ENCODE results near the gene IKBIP. TPM values are rescaled to one million over a fixed set of nuclear protein-coding genes. Genes with fewer than 3 reads are reported as not detected.

Gene IKBIP
- total and polyA plus RNA-seq, 9 of the 15 experiments (the other 6 are each of a cell fraction or from before 2014, with no cell fraction given), result 3.3 to 19.5 (median 14.9) TPM

DNA sequence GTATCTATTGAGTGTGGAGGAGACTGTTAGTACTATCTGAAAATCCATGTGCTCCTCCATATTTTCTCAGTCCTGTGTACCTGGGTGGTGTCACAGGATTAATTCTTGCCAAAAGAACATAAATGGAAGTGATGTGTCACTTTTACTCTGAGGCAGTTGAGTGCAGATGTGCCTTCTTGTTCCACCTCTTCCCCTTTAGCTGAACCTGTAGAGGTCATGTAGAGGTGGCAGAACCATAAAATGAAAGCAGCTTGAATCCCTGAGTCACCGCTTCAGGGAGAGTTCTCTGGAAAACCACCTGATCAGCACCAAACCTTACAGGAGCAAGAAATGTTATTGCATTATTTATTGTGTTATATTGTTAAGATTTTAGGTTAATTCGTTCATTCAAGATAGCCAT lies 65.8 kb downstream of the IKBIP start (continued):
- no peak for TF ChIP-seq ZNF174 (CRISPR knock-in tag; IDR thresholded peaks at IDR 0.05)
- no peak for TF ChIP-seq WHSC1 (IDR thresholded peaks at IDR 0.05; ENCODE audit: low read length)
- TF ChIP-seq NUFIP1 (IDR thresholded peaks at IDR 0.05; ENCODE audit: partially characterized antibody), result no peak
- no peak for TF ChIP-seq TCF7 (IDR thresholded peaks at IDR 0.05; ENCODE audit: borderline replicate concordance)
- no peak for TF ChIP-seq ZNF780A (CRISPR knock-in tag; IDR thresholded peaks at IDR 0.05)
- TF ChIP-seq, protein P1, sequence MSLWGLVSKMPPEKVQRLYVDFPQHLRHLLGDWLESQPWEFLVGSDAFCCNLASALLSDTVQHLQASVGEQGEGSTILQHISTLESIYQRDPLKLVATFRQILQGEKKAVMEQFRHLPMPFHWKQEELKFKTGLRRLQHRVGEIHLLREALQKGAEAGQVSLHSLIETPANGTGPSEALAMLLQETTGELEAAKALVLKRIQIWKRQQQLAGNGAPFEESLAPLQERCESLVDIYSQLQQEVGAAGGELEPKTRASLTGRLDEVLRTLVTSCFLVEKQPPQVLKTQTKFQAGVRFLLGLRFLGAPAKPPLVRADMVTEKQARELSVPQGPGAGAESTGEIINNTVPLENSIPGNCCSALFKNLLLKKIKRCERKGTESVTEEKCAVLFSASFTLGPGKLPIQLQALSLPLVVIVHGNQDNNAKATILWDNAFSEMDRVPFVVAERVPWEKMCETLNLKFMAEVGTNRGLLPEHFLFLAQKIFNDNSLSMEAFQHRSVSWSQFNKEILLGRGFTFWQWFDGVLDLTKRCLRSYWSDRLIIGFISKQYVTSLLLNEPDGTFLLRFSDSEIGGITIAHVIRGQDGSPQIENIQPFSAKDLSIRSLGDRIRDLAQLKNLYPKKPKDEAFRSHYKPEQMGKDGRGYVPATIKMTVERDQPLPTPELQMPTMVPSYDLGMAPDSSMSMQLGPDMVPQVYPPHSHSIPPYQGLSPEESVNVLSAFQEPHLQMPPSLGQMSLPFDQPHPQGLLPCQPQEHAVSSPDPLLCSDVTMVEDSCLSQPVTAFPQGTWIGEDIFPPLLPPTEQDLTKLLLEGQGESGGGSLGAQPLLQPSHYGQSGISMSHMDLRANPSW (CRISPR knock-in tag; IDR thresholded peaks at IDR 0.05), result no peak
- TF ChIP-seq POLR3G (IDR thresholded peaks at IDR 0.05; ENCODE audit: extremely low read depth, insufficient read length, insufficient replicate concordance), result no peak
- no peak for TF ChIP-seq BRCA1 (IDR thresholded peaks at IDR 0.05)
- no peak for TF ChIP-seq BRCA1 (CRISPR knock-in tag; IDR thresholded peaks at IDR 0.05)
- TF ChIP-seq, protein P2, sequence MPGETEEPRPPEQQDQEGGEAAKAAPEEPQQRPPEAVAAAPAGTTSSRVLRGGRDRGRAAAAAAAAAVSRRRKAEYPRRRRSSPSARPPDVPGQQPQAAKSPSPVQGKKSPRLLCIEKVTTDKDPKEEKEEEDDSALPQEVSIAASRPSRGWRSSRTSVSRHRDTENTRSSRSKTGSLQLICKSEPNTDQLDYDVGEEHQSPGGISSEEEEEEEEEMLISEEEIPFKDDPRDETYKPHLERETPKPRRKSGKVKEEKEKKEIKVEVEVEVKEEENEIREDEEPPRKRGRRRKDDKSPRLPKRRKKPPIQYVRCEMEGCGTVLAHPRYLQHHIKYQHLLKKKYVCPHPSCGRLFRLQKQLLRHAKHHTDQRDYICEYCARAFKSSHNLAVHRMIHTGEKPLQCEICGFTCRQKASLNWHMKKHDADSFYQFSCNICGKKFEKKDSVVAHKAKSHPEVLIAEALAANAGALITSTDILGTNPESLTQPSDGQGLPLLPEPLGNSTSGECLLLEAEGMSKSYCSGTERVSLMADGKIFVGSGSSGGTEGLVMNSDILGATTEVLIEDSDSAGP (CRISPR knock-in tag; IDR thresholded peaks at IDR 0.05), result no peak
- TF ChIP-seq SMARCE1 (IDR thresholded peaks at IDR 0.05), result 0 out of 2 replicates have a peak, but pooled peaks have one; percentile 27
- TF ChIP-seq TGIF2 (CRISPR knock-in tag; IDR thresholded peaks at IDR 0.05), result no peak
- TF ChIP-seq, protein P3, sequence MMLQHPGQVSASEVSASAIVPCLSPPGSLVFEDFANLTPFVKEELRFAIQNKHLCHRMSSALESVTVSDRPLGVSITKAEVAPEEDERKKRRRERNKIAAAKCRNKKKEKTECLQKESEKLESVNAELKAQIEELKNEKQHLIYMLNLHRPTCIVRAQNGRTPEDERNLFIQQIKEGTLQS (IDR thresholded peaks at IDR 0.05), result 0 out of 2 replicates have a peak, but pooled peaks have one; percentile 23
- TF ChIP-seq, protein P3 (CRISPR knock-in tag; conservative IDR thresholded peaks at IDR 0.05), result no peak
- no peak for TF ChIP-seq ZSCAN32 (CRISPR knock-in tag; IDR thresholded peaks at IDR 0.05)
- TF ChIP-seq, protein P4, sequence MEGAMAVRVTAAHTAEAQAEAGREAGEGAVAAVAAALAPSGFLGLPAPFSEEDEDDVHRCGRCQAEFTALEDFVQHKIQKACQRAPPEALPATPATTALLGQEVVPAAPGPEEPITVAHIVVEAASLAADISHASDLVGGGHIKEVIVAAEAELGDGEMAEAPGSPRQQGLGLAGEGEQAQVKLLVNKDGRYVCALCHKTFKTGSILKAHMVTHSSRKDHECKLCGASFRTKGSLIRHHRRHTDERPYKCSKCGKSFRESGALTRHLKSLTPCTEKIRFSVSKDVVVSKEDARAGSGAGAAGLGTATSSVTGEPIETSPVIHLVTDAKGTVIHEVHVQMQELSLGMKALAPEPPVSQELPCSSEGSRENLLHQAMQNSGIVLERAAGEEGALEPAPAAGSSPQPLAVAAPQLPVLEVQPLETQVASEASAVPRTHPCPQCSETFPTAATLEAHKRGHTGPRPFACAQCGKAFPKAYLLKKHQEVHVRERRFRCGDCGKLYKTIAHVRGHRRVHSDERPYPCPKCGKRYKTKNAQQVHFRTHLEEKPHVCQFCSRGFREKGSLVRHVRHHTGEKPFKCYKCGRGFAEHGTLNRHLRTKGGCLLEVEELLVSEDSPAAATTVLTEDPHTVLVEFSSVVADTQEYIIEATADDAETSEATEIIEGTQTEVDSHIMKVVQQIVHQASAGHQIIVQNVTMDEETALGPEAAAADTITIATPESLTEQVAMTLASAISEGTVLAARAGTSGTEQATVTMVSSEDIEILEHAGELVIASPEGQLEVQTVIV (CRISPR knock-in tag; IDR thresholded peaks at IDR 0.05; ENCODE audit: borderline replicate concordance), result no peak
- TF ChIP-seq NRF1 (conservative IDR thresholded peaks at IDR 0.05 in 1 of 2, IDR thresholded peaks at IDR 0.05 in 1 of 2), result 0 out of 4 replicates have a peak, but pooled peaks of 1 of the 2 experiments have one; percentile 20
- no peak for TF ChIP-seq NFXL1 (CRISPR knock-in tag; IDR thresholded peaks at IDR 0.05)
- no peak for TF ChIP-seq HIVEP1 (CRISPR knock-in tag; IDR thresholded peaks at IDR 0.05)
- no peak for TF ChIP-seq BCL6 (CRISPR knock-in tag; IDR thresholded peaks at IDR 0.05)
- TF ChIP-seq ZFX (CRISPR knock-in tag; IDR thresholded peaks at IDR 0.05), result no peak
- TF ChIP-seq ARID1B (IDR thresholded peaks at IDR 0.05), result peak; percentile 33; the same call in 1 of the 2 replicates

All from K562 (cell line).